Left ventricle myocardium inferior (tissue), 1 donor: Measurements from ENCODE around the gene FAAH. TPM values are rescaled to one million over a fixed set of nuclear protein-coding genes. Genes with fewer than 3 reads are reported as not detected.

Experiments
- DNase-seq: peaks from one replicate; pipeline ENCODE4 v3.0.0-alpha.2; 2020
- H3K27ac ChIP-seq: fragments of 200-600 bp; replicated peaks from 2 replicates; pipeline ENCODE4 v1.8.0; 2021
- H3K27me3 ChIP-seq: fragments of 200-600 bp; 2 replicates; pipeline ENCODE4 v1.8.0; 2021; ENCODE audit warnings: low read depth
- H3K36me3 ChIP-seq: fragments of 200-600 bp; 2 replicates; pipeline ENCODE4 v1.8.0; 2021
- H3K4me1 ChIP-seq: fragments of 200-600 bp; 2 replicates; pipeline ENCODE4 v1.8.0; 2021
- H3K4me3 ChIP-seq: fragments of 200-600 bp; 2 replicates; pipeline ENCODE4 v1.8.0; 2021; ENCODE audit warnings: mild to moderate bottlenecking, moderate library complexity
- H3K9me3 ChIP-seq: fragments of 200-600 bp; replicated peaks from 2 replicates; pipeline ENCODE4 v1.8.0; 2021
- CTCF ChIP-seq: fragments of 200-600 bp; IDR thresholded peaks from 2 replicates; pipeline ENCODE4 v1.8.0; 2021; ENCODE audit warnings: antibody characterized with exemption, mild to moderate bottlenecking, borderline replicate concordance
- intact Hi-C: fragments of 100-400 bp; cut with micrococcal nuclease; formaldehyde crosslinking; loops from one replicate; pipeline ENCODE4 v1.11.0; 2022
- total RNA-seq: library from RNA; stranded (reverse); fragmentation: NEBNext Ultra II Directional; extraction: Animal tissue kit (Norgen Biotek cat#: 25700); gene quantifications from one replicate; pipeline ENCODE4 v1.2.1, GENCODE V29; 2021
- donor health status: DM: no; HTN: yes; CAD: no; lungs with severe emphysema.

The FAAH gene
- total RNA-seq, 1 donor from 2014 or later, result 2.8 TPM

- Histone ChIP-seq H3K36me3 (no peaks in the 10 kb centered on the region), H3K4me3 (no peak overlapping the region), H3K4me1 (peaks cover 9% of the 10 kb centered on the region), H3K27ac (no peak overlapping the region), H3K9me3 (no peaks in the 10 kb centered on the region), H3K27me3 (peaks cover 75% of the 10 kb centered on the region)
- intact Hi-C loops, result no loop called here
- no peak for TF ChIP-seq CTCF
- no peak for DNase-seq
Measured at GRCh38 chr1:46461809-46462448, 67.8 kb downstream of the FAAH start.

Other genes starting within 250 kb of the FAAH start
- 1.4 TPM for gene TSPAN1, start 219.2 kb upstream of the FAAH start, total RNA-seq
- gene P3R3URF, start 217.8 kb upstream of the FAAH start, total RNA-seq, result not detected
- gene POMGNT1, start 195.9 kb upstream of the FAAH start, total RNA-seq, result 142 TPM
- gene LURAP1, start 191.0 kb upstream of the FAAH start, total RNA-seq, result 11.6 TPM
- 0.71 TPM for gene RAD54L, start 146.6 kb upstream of the FAAH start, total RNA-seq
- gene LRRC41, start 90.7 kb upstream of the FAAH start, total RNA-seq, result 38.8 TPM
- 1,085 TPM for gene UQCRH, start 90.6 kb upstream of the FAAH start, total RNA-seq
- 14.1 TPM for gene NSUN4, start 53.5 kb upstream of the FAAH start, total RNA-seq
- not detected for gene DMBX1, start 95.5 kb downstream of the FAAH start, total RNA-seq
- not detected for gene KNCN, start 157.3 kb downstream of the FAAH start, total RNA-seq
- gene MKNK1, start 210.0 kb downstream of the FAAH start, total RNA-seq, result 43.5 TPM
- 12.8 TPM for gene MOB3C, start 222.5 kb downstream of the FAAH start, total RNA-seq